B cell (primary cell): Measurements from ENCODE around the gene ADORA2B.

Experiments
- CTCF ChIP-seq: fragments of 200-600 bp; IDR thresholded peaks from one replicate; pipeline ENCODE4 v1.8.0; 2022; ENCODE audit warnings: antibody characterized with exemption, mild to moderate bottlenecking
- EZH2 ChIP-seq: IDR thresholded peaks from 2 replicates; pipeline ENCODE4 v1.6.1; 2012; ENCODE audit warnings: borderline replicate concordance, low read depth, mild to moderate bottlenecking, moderate library complexity, low read length; ENCODE audit not compliant: insufficient read depth, poor library complexity, severe bottlenecking

DNA sequence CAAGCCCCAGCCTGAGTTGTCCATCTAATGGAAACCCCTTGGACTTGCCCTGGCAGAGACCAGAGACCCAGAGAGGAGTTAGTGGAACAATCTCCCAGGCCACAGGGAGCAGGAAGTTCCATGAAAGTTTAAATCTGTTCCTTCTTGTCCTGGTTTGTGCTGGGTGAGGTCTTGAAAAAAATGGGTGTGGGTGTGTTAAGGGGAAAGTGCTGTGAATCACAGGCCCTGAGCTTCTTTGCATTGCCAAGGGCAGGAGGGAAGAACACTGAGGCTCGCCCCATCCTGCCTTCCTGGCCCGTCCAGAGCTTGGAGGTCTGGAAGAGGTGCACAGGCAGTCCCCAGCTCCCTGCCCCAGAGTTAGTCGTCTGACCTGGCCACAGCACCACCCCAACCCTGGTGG lies 2.3 kb downstream of the ADORA2B start:
- no peak for TF ChIP-seq CTCF
- no peak for TF ChIP-seq EZH2
